H9 (cell line): ENCODE measurements around the gene PDCD6IP. TPM values are rescaled to one million over a fixed set of nuclear protein-coding genes. Genes with fewer than 3 reads are reported as not detected.
"Not testable (repeated sequence)": the region's sequence is repeated elsewhere in the genome, so short reads cannot be mapped to it uniquely, and the experiment has no call there.

Experiments
- DNase-seq: peaks from one replicate; pipeline ENCODE4 v3.0.0-alpha.2; 2017
- H2AFZ ChIP-seq: one replicate; pipeline ENCODE4 v1.6.1; 2013; ENCODE audit warnings: mild to moderate bottlenecking, low read length, control low read depth, moderate library complexity
- H2AK5ac ChIP-seq: 2 replicates; pipeline ENCODE4 v1.6.1; 2013; ENCODE audit warnings: low read length, control low read depth, mixed read lengths; ENCODE audit not compliant: insufficient read length
- H2BK120ac ChIP-seq: one replicate; pipeline ENCODE4 v1.6.1; 2013; ENCODE audit warnings: low read depth, mild to moderate bottlenecking, low read length, control low read depth, inconsistent platforms; ENCODE audit not compliant: poor library complexity, severe bottlenecking
- H2BK12ac ChIP-seq: 2 replicates; pipeline ENCODE4 v1.6.1; 2013; ENCODE audit warnings: low read length, control low read depth, mixed read lengths, low read depth; ENCODE audit not compliant: insufficient read length
- H2BK15ac ChIP-seq: 2 replicates; pipeline ENCODE4 v1.6.1; 2013; ENCODE audit warnings: low read depth, low read length, control low read depth
- H2BK20ac ChIP-seq: one replicate; pipeline ENCODE4 v1.6.1; 2013; ENCODE audit warnings: low read depth, mild to moderate bottlenecking, low read length, control low read depth, inconsistent platforms; ENCODE audit not compliant: poor library complexity, severe bottlenecking
- H2BK5ac ChIP-seq: 2 replicates; pipeline ENCODE4 v1.6.1; 2013; ENCODE audit warnings: low read length, control low read depth, mixed read lengths; ENCODE audit not compliant: insufficient read length
- H3K14ac ChIP-seq: 2 replicates; pipeline ENCODE4 v1.6.1; 2013; ENCODE audit warnings: low read length, control low read depth; ENCODE audit not compliant: insufficient read depth
- H3K18ac ChIP-seq: 2 replicates; pipeline ENCODE4 v1.6.1; 2013; ENCODE audit warnings: low read depth, mild to moderate bottlenecking, mixed read lengths, low read length, control low read depth; ENCODE audit not compliant: insufficient read length
- H3K23ac ChIP-seq: 2 replicates; pipeline ENCODE4 v1.6.1; 2013; ENCODE audit warnings: low read length, control low read depth, mixed read lengths, low read depth; ENCODE audit not compliant: insufficient read length
- H3K23me2 ChIP-seq: 2 replicates; pipeline ENCODE4 v1.6.1; 2013; ENCODE audit warnings: low read depth, mild to moderate bottlenecking, mixed read lengths, low read length, control low read depth; ENCODE audit not compliant: insufficient read length, poor library complexity, severe bottlenecking
- H3K27ac ChIP-seq: 2 replicates; pipeline ENCODE4 v1.5.1; 2013; ENCODE audit warnings: low read length, control low read depth, mixed read lengths, low read depth; ENCODE audit not compliant: insufficient read length
- H3K27me3 ChIP-seq: 2 replicates; pipeline ENCODE4 v1.6.1; 2013; ENCODE audit warnings: low read length, control low read depth, inconsistent platforms; ENCODE audit not compliant: insufficient read depth
- H3K4ac ChIP-seq: 2 replicates; pipeline ENCODE4 v1.6.1; 2013; ENCODE audit warnings: low read depth, mild to moderate bottlenecking, control low read depth, inconsistent platforms, low read length, moderate library complexity
- H3K4me1 ChIP-seq: 2 replicates; pipeline ENCODE4 v1.6.1; 2013; ENCODE audit warnings: low read length, control low read depth, inconsistent platforms; ENCODE audit not compliant: insufficient read depth
- H3K4me2 ChIP-seq: 2 replicates; pipeline ENCODE4 v1.6.1; 2013; ENCODE audit warnings: low read length, control low read depth, mixed read lengths; ENCODE audit not compliant: insufficient read length, insufficient read depth
- H3K56ac ChIP-seq: 2 replicates; pipeline ENCODE4 v1.6.1; 2013; ENCODE audit warnings: low read depth, mild to moderate bottlenecking, mixed read lengths, low read length, control low read depth; ENCODE audit not compliant: insufficient read length
- H3K79me1 ChIP-seq: 2 replicates; pipeline ENCODE4 v1.6.1; 2013; ENCODE audit warnings: low read depth, mild to moderate bottlenecking, moderate library complexity, low read length, control low read depth, inconsistent platforms; ENCODE audit not compliant: insufficient read depth, poor library complexity, severe bottlenecking
- H3K79me2 ChIP-seq: 2 replicates; pipeline ENCODE4 v1.6.1; 2013; ENCODE audit warnings: low read length, control low read depth, inconsistent platforms; ENCODE audit not compliant: insufficient read depth
- H3K9ac ChIP-seq: 2 replicates; pipeline ENCODE4 v1.6.1; 2013; ENCODE audit warnings: low read length, control low read depth, mixed read lengths; ENCODE audit not compliant: insufficient read length; ENCODE audit errors: extremely low read depth
- H3K9me3 ChIP-seq: one replicate; pipeline ENCODE4 v1.6.1; 2013; ENCODE audit warnings: low read depth, low read length, inconsistent platforms; ENCODE audit not compliant: control insufficient read depth
- H3T11ph ChIP-seq: one replicate; pipeline ENCODE4 v1.6.1; 2013; ENCODE audit warnings: mild to moderate bottlenecking, low read length, control low read depth, inconsistent platforms
- H4K20me1 ChIP-seq: one replicate; pipeline ENCODE4 v1.6.1; 2013; ENCODE audit not compliant: control insufficient read depth, insufficient read length, insufficient read depth
- H4K5ac ChIP-seq: 2 replicates; pipeline ENCODE4 v1.6.1; 2013; ENCODE audit warnings: low read depth, mild to moderate bottlenecking, mixed read lengths, low read length, control low read depth; ENCODE audit not compliant: insufficient read length
- H4K8ac ChIP-seq: replicated peaks from 2 replicates; pipeline ENCODE4 v1.6.1; 2013; ENCODE audit warnings: low read length, control low read depth, mixed read lengths, low read depth; ENCODE audit not compliant: insufficient read length
- H4K91ac ChIP-seq: 2 replicates; pipeline ENCODE4 v1.6.1; 2013; ENCODE audit warnings: low read depth, mild to moderate bottlenecking, moderate library complexity, mixed read lengths, low read length, control low read depth; ENCODE audit not compliant: insufficient read length
- H3K27ac Mint-ChIP-seq, 3 experiments: 2 replicates in 2 of 3; 3 replicates in 1 of 3; pipeline ENCODE4 v1.8.0; 2020 to 2021; ENCODE audit warnings: mixed read lengths in 3 of 3, mild to moderate bottlenecking in 1 of 3, moderate library complexity in 1 of 3
- H3K27me3 Mint-ChIP-seq: 2 replicates; pipeline ENCODE4 v1.8.0; 2021; ENCODE audit warnings: low read depth, mild to moderate bottlenecking, moderate library complexity, mixed read lengths
- H3K36me3 Mint-ChIP-seq, 3 experiments: 2 replicates in 2 of 3; 3 replicates in 1 of 3; pipeline ENCODE4 v1.8.0; 2020 to 2021; ENCODE audit warnings: low read depth in 3 of 3, mixed read lengths in 3 of 3; ENCODE audit not compliant: insufficient read depth in 1 of 3
- H3K4me1 Mint-ChIP-seq, 2 experiments: 2 replicates each; pipeline ENCODE4 v1.8.0; 2020; ENCODE audit warnings: mixed read lengths in 2 of 2
- H3K4me3 Mint-ChIP-seq, 2 experiments: 2 replicates in 1 of 2; 3 replicates in 1 of 2; pipeline ENCODE4 v1.8.0; 2020 to 2021; ENCODE audit warnings: mild to moderate bottlenecking in 2 of 2, mixed read lengths in 2 of 2, moderate library complexity in 1 of 2
- H3K9me3 Mint-ChIP-seq, 2 experiments: 2 replicates in 1 of 2; 3 replicates in 1 of 2; pipeline ENCODE4 v1.8.0; 2020; ENCODE audit warnings: mild to moderate bottlenecking in 2 of 2, mixed read lengths in 2 of 2, moderate library complexity in 1 of 2
- WGBS: extraction: QIAGEN DNeasy Blood & Tissue Kit; methylation state at CpG from one replicate; pipeline ENCODE4 v1.1.7; 2013; ENCODE audit warnings: missing lambda C conversion rate, low lambda C conversion rate, mixed read lengths; ENCODE audit not compliant: insufficient read length; ENCODE audit errors: extremely low coverage; 5-methylcytosine and 5-hydroxymethylcytosine counted together
- total RNA-seq: library from RNA; stranded (reverse); gene quantifications from 2 replicates; pipeline ENCODE4 v1.2.1, GENCODE V29; 2021
- TF ChIP-seq, protein P1 (sequence below): fragments of 200-600 bp; sonication (generic); conservative IDR thresholded peaks from 3 replicates; pipeline ENCODE4 v1.8.0; 2021; ENCODE audit warnings: antibody characterized with exemption, mild to moderate bottlenecking

Gene PDCD6IP
- total RNA-seq, 1 experiment from 2014 or later = 109 TPM

DNA sequence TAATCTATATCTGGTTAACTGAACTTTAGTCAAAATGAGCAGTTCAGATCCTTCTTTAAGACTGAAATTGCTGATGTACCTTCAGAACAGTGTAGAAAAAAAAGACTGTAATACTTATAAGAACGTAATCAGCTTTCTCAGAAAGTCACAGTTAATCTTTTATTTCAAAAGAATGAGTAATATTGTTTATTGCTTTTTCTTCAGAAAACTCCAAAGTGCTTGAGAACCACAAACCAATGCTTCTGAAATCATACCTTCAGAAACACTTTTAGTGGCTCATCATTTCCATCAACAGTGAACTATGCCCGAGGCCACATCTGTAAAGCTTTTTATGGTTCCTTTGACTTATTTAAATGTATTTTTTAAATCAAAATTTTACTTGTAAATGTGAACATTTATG, 47.1 kb upstream of the PDCD6IP start:
- Histone ChIP-seq H3K79me1 (no peaks in the 10 kb centered on the region), H2AFZ (no peak overlapping the region), H3T11ph (no peak overlapping the region)

DNA sequence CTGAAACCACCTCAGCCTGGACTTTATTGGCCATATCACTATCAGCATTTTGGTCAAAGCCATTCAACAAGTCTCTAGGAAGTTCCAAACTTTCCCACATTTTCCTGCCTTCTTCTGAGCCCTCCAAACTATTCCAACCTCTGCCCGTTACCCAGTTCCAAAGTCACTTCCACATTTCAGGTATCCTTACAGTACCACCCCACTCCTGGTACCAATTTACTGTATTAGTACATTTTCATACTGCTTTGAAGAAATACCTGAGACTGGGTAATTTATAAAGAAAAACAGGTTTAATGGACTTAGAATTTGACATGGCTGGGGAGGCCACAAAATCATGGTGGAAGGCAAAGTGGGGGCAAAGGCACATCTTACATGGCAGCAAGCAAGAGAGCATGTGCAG, 44.0 kb upstream of the PDCD6IP start:
- H3K27ac ChIP-seq, H3T11ph ChIP-seq, H4K20me1 ChIP-seq, H3K23me2 ChIP-seq, H3K4me1 Mint-ChIP-seq, H2BK120ac ChIP-seq, H3K27ac Mint-ChIP-seq, H3K4me2 ChIP-seq, H4K5ac ChIP-seq, H3K79me2 ChIP-seq, H2BK15ac ChIP-seq, H3K23ac ChIP-seq, H3K27me3 Mint-ChIP-seq, H2BK5ac ChIP-seq, H3K4me3 Mint-ChIP-seq, H2AFZ ChIP-seq, H2BK20ac ChIP-seq, H4K91ac ChIP-seq, H2AK5ac ChIP-seq, H3K56ac ChIP-seq, DNase-seq, H3K9ac ChIP-seq, H3K14ac ChIP-seq, H3K4ac ChIP-seq, H3K27me3 ChIP-seq, H3K79me1 ChIP-seq, H2BK12ac ChIP-seq, H3K4me1 ChIP-seq, H4K8ac ChIP-seq, H3K18ac ChIP-seq: not testable (repeated sequence)
- Mint-ChIP-seq H3K36me3 (peaks cover 11 to 40% (median 20%) of the 10 kb centered on the region in 3 experiments), H3K9me3 (peaks cover 34 to 40% of the 10 kb centered on the region in 2 experiments)
- WGBS = no CpG with 5 or more reads among the region's 1 CpG
- H3K9me3 ChIP-seq = peaks cover 11% of the 10 kb centered on the region

More for the DNA sequence above, 47.1 kb upstream of the PDCD6IP start:
- Mint-ChIP-seq H3K27ac (no peak overlapping the region), H3K4me3 (no peak overlapping the region), H3K4me1 (peaks cover 0 to 6% of the 10 kb centered on the region in 2 experiments; a peak in 2 of 4 replicates), H3K27me3 (peaks cover 2% of the 10 kb centered on the region; the same call in 1 of the 2 replicates), H3K9me3 (peaks cover 28 to 30% of the 10 kb centered on the region in 2 experiments), H3K36me3 (peaks cover 11 to 29% (median 20%) of the 10 kb centered on the region in 3 experiments)
- no CpG with 5 or more reads among the region's 2 CpGs for WGBS
- Histone ChIP-seq H4K5ac (no peak overlapping the region), H3K14ac (no peak overlapping the region), H2BK12ac (no peak overlapping the region), H3K18ac (no peak overlapping the region), H3K27me3 (no peaks in the 10 kb centered on the region), H2AK5ac (no peak overlapping the region), H4K91ac (no peak overlapping the region), H3K9ac (no peak overlapping the region), H3K79me2 (no peaks in the 10 kb centered on the region), H3K9me3 (peaks cover 11% of the 10 kb centered on the region), H3K27ac (no peak overlapping the region), H3K23me2 (no peaks in the 10 kb centered on the region), H3K4ac (no peak overlapping the region), H3K4me2 (no peak overlapping the region), H2BK20ac (no peak overlapping the region), H3K56ac (no peak overlapping the region), H3K4me1 (no peaks in the 10 kb centered on the region), H2BK120ac (no peak overlapping the region), H4K8ac (no peak overlapping the region), H4K20me1 (no peaks in the 10 kb centered on the region), H3K23ac (no peak overlapping the region), H2BK5ac (no peak overlapping the region), H2BK15ac (no peak overlapping the region)
- no peak for DNase-seq
- TF ChIP-seq, protein P1, sequence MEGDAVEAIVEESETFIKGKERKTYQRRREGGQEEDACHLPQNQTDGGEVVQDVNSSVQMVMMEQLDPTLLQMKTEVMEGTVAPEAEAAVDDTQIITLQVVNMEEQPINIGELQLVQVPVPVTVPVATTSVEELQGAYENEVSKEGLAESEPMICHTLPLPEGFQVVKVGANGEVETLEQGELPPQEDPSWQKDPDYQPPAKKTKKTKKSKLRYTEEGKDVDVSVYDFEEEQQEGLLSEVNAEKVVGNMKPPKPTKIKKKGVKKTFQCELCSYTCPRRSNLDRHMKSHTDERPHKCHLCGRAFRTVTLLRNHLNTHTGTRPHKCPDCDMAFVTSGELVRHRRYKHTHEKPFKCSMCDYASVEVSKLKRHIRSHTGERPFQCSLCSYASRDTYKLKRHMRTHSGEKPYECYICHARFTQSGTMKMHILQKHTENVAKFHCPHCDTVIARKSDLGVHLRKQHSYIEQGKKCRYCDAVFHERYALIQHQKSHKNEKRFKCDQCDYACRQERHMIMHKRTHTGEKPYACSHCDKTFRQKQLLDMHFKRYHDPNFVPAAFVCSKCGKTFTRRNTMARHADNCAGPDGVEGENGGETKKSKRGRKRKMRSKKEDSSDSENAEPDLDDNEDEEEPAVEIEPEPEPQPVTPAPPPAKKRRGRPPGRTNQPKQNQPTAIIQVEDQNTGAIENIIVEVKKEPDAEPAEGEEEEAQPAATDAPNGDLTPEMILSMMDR = no peak
